GM18526 (cell line): Measurements from ENCODE around the gene SFTPA2.

ENCODE experiments used
- POLR2A ChIP-seq: IDR thresholded peaks from 3 replicates; pipeline ENCODE4 v1.6.1; 2011; ENCODE audit not compliant: insufficient read length; ENCODE audit errors: extremely low read depth

The SFTPA2 gene

GRCh38 chr10:79560160-79560709 lies at the start of gene SFTPA2:
TSS of gene SFTPA2 (minus strand) at chr10:79560407. CDS start at chr10:79559483, 924 bp downstream.
- TF ChIP-seq POLR2A: no peak

- no peak for TF ChIP-seq POLR2A
These were observed 48.5 kb upstream of the SFTPA2 start for GRCh38 chr10:79608505-79609375.

- TF ChIP-seq POLR2A: no peak
These were observed 45.1 kb upstream of the SFTPA2 start for GRCh38 chr10:79605308-79605707.

GRCh38 chr10:79604294-79604693 lies 44.1 kb upstream of the SFTPA2 start:
- no peak for TF ChIP-seq POLR2A

GRCh38 chr10:79602953-79603352 lies 42.7 kb upstream of the SFTPA2 start:
- no peak for TF ChIP-seq POLR2A

- TF ChIP-seq POLR2A: no peak
These were observed 41.7 kb upstream of the SFTPA2 start for GRCh38 chr10:79601939-79602338.

- TF ChIP-seq POLR2A: no peak
These were observed 35.3 kb upstream of the SFTPA2 start for GRCh38 chr10:79595510-79595909.

- TF ChIP-seq POLR2A: no peak
These were observed 33.2 kb upstream of the SFTPA2 start for GRCh38 chr10:79593377-79593776.

- TF ChIP-seq POLR2A: no peak
These were observed 28.6 kb upstream of the SFTPA2 start for GRCh38 chr10:79588800-79589199.

- no peak for TF ChIP-seq POLR2A
These were observed 26.7 kb upstream of the SFTPA2 start for GRCh38 chr10:79586933-79587332.

GRCh38 chr10:79585870-79586527 lies 25.8 kb upstream of the SFTPA2 start:
- no peak for TF ChIP-seq POLR2A

- no peak for TF ChIP-seq POLR2A
These were observed 23.3 kb upstream of the SFTPA2 start for GRCh38 chr10:79583488-79584024.

GRCh38 chr10:79582096-79582495 lies 21.9 kb upstream of the SFTPA2 start:
- no peak for TF ChIP-seq POLR2A

GRCh38 chr10:79581044-79581443 lies 20.8 kb upstream of the SFTPA2 start:
- no peak for TF ChIP-seq POLR2A

- no peak for TF ChIP-seq POLR2A
These were observed 19.2 kb upstream of the SFTPA2 start for GRCh38 chr10:79579361-79579760.

GRCh38 chr10:79563426-79563825 lies 3.2 kb upstream of the SFTPA2 start:
- TF ChIP-seq POLR2A: no peak
